ENCODE data around the gene MEOX2.
A peak's percentile ranks its signal among the peaks of the same experiment; 100 is the strongest.

MEOX2 gene

DNA sequence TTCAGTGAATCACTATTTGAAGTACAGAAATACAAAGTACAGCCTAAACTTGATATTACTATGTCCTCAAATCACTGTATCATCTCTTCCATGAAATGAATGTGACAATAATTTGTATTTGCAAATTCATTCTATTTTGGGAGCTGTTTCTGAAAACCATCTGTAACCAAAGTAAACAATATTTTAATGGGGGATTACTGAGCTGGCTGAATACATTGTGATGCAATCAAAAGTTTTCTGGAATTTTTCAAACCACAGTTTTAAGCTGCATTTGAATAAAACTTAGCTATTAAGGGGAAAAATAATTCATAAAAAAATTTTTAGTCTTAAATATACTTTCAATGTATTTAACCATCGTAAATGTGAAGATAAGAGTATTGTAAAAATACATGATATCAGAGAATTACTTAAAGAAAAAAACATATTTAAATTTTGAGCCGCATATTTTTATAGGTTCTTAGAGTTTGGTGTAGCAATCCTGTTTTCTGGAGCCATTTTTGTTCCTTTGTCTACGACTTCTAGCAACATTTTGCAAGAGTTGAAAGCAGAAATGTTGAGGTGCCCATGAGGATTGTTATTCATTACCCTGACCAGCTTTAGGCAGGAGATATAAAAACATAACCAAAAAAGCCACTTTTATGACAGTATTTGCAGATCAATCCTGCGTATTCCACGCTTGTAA lies 78.8 kb downstream of the MEOX2 start:
- DNase-seq, result no peak

DNA sequence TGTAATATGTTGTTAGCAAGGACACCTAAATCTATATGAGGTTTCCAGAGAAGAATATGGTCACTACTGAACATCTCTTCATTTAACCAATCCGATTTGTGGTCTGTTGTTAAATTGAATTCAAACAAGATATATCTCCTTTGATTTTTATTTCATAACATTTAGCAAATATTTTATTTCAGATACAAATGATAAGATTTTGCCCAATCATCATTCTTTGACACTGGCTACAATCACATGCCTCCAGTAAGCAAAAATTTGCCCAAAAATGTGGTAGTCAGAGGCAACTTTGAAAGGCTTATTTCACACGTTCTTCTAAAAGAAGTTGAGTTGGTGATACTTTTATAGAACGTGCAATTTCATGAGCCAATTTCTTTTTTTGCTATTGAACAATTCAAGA lies 79.9 kb downstream of the MEOX2 start:
- DNase-seq, result no peak

- DNase-seq, result no peak
Measured at GRCh38 chr7:15604166-15604565, 82.3 kb downstream of the MEOX2 start.

GRCh38 chr7:15603124-15603523 lies 83.4 kb downstream of the MEOX2 start:
- no peak for DNase-seq

GRCh38 chr7:15602236-15602635 lies 84.2 kb downstream of the MEOX2 start:
- DNase-seq, result peak; percentile 43 to 86

DNA sequence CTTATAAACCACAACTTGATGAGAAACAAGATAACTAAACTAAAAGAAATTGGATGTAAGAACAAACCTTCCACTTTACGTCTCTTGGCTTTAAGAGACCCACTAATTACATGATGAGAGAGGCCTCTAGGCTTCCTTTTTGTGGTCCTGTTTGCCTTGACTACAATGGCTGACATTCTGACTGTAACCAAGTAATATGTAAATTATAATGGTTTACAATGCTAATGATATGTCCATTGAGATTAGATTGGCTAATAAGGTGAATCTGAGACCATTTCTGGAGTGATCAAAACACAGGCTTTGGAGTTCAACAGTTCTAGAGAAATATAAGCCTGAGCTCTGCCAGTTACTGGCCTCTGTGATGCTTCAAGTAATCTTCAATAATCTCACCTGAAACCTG lies 85.3 kb downstream of the MEOX2 start:
- no peak for DNase-seq

- no peak for DNase-seq
Measured at GRCh38 chr7:15600298-15600697, 86.2 kb downstream of the MEOX2 start.

GRCh38 chr7:15594461-15594860 lies 92.0 kb downstream of the MEOX2 start:
- no peak for DNase-seq

DNA sequence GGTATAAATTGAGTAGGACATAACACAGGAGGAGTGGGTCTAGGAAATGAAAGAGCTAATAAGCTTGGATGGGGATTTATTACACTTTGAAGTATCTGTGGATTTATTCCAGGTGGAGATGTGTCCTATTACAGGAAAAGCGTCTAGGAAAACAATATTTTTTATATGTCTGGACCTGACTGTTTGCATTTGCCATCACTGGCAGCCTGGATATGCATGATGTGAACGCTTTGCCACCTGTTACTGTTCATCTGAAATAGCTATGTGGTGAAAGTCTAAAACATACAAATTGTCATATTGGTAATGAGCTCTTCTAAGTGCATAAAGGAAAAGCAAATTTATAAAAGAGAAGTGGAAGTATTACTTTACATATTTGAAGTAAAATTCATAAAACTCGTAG lies 93.1 kb downstream of the MEOX2 start:
- DNase-seq, result peak in 1 of 2 experiments; percentile 5

- DNase-seq, result no peak
Measured at GRCh38 chr7:15586266-15586665, 100.2 kb downstream of the MEOX2 start.

- no peak for DNase-seq
Measured at GRCh38 chr7:15584575-15584974, 101.9 kb downstream of the MEOX2 start.

- DNase-seq, result no peak
Measured at GRCh38 chr7:15582773-15583172, 103.7 kb downstream of the MEOX2 start.

DNA sequence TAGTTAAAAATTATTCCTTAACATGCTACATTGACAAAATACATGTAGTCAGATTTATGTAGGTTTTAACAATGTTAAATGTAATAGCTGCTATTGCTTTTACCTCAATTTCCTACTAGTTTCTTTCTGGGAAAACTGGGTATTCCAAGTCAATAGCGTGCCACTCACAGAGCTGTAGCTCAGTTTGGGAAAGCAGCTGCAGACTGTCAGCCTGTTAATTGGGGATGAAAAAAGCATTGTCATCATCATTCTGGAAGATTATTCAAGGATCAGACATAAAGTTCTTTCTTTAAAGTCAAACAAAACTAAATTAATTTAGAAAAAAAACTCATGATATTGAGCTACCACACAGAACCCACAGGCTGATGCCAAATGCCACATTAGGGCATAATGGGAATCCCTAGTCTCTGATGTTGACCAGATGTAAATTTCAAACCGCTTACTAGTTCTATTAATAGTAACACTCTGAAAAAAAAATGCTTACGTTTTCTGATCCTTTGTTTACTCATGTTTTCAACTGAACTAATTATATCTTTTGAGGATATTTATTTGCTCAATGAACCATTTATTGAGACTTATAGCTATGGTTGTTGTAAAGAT lies 105.0 kb downstream of the MEOX2 start:
- DNase-seq, result no peak

GRCh38 chr7:15580604-15581351 lies 105.7 kb downstream of the MEOX2 start:
- DNase-seq, result no peak

DNA sequence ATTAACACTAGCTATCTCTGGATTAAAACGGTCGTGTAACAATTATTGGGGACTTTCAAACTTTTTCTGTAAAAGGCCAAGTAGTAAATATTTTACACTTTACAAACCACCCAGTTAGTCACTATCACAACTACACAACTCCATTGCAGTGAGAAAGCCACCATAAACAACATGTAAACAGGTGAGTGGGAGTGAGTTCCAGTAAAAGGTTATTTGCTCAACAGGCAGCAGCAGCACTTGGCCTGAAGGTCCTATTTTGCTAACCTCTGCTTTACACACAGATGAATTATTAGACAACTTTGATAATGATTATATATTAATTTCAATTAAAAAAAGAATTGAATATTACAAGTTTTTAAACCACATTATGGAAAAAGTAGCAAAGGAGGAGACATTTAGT lies 108.9 kb downstream of the MEOX2 start:
- no peak for DNase-seq

GRCh38 chr7:15571301-15571878 lies 115.1 kb downstream of the MEOX2 start:
- no peak for DNase-seq

DNA sequence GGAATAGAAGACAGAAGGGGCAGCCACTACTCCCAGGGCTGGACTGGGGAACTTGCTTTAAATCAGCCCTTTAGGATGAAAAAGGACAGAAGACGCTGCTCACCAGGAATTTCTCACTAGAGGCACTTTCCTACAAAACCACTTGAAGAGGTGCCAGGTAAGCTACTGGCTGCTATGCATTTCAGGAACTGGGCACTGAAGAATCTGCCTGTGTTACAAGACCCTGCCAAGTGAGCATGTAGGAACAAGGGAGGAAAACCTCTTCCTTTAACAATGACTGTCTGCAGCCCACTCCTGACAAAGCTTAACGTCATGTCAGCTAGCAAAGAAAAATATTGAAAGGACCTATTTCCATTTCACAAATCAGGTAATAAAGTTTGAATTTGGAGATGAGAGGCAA lies 118.8 kb downstream of the MEOX2 start:
- DNase-seq, result no peak

GRCh38 chr7:15567036-15567435 lies 119.4 kb downstream of the MEOX2 start:
- no peak for DNase-seq

DNA sequence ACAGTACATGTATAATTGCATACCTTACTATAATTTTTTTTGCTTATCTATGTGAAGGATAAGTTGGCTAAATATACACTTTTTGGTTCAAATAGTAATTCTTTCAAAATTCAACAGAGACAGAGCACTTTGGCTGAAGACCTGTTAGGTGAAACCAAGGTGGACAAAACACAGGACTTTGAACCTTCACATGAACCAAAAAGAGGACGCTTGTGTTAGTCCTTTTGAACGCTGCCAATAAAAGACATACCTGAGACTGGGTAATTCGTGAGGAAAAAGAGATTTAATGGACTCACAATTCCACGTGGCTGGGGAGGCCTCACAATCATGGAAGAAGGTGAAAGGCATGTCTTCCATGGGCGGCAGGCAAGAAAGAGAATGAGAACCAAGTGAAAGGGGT lies 120.0 kb downstream of the MEOX2 start:
- no peak for DNase-seq

- peak in 1 of 2 experiments; percentile 48 for DNase-seq
Measured at GRCh38 chr7:15561835-15562234, 124.6 kb downstream of the MEOX2 start, which contains the start of gene AGMO. Gene AGMO, minus strand, starts transcription at chr7:15562015.
